ENCODE results near the gene PDE4D.

Gene PDE4D

GRCh38 chr5:59037941-59038797 is 855.4 kb downstream of the PDE4D start:
- Histone ChIP-seq H3K4me3 (replicated peaks; ENCODE audit: insufficient read depth, low read length) (peak overlapping the region; percentile 66), H3K27me3 (ENCODE audit: insufficient read depth, poor library complexity, severe bottlenecking) (no peaks in the 10 kb centered on the region), H3K27ac (replicated peaks) (peak overlapping the region; percentile 89)
- DNase-seq (ENCODE audit: low read depth in 1 of 2, low spot score in 1 of 2): peak in 1 of 2 experiments; percentile 9
- TF ChIP-seq REST (IDR thresholded peaks at IDR 0.05; ENCODE audit: insufficient replicate concordance, low read depth): no peak
- no peak for TF ChIP-seq POLR2AphosphoS5 (IDR thresholded peaks at IDR 0.05; ENCODE audit: low read depth)
- TF ChIP-seq CTCF (IDR thresholded peaks at IDR 0.05; ENCODE audit: insufficient read depth, low read length): no peak
- no peak for TF ChIP-seq SPI1 (IDR thresholded peaks at IDR 0.05; ENCODE audit: borderline replicate concordance, low read depth)
- no peak for TF ChIP-seq GABPA (IDR thresholded peaks at IDR 0.05; ENCODE audit: low read depth)

- DNase-seq (ENCODE audit: low read depth in 1 of 2, low spot score in 1 of 2): no peak
- TF ChIP-seq GABPA (IDR thresholded peaks at IDR 0.05; ENCODE audit: low read depth) (no peak), REST (IDR thresholded peaks at IDR 0.05; ENCODE audit: insufficient replicate concordance, low read depth) (no peak), SPI1 (IDR thresholded peaks at IDR 0.05; ENCODE audit: borderline replicate concordance, low read depth) (no peak), POLR2AphosphoS5 (IDR thresholded peaks at IDR 0.05; ENCODE audit: low read depth) (no peak), CTCF (IDR thresholded peaks at IDR 0.05; ENCODE audit: insufficient read depth, low read length) (no peak)
- H3K4me3 ChIP-seq (replicated peaks; ENCODE audit: insufficient read depth, low read length): peak overlapping the region; percentile 66
- H3K27ac ChIP-seq (replicated peaks): peak overlapping the region; percentile 16; the same call in 1 of the 2 replicates
- H3K27me3 ChIP-seq (ENCODE audit: insufficient read depth, poor library complexity, severe bottlenecking): no peaks in the 10 kb centered on the region
Observed at GRCh38 chr5:59037453-59037852, 856.1 kb downstream of the PDE4D start.

- Histone ChIP-seq H3K27me3 (ENCODE audit: insufficient read depth, poor library complexity, severe bottlenecking) (no peaks in the 10 kb centered on the region), H3K27ac (replicated peaks) (peak overlapping the region; percentile 16; the same call in 1 of the 2 replicates), H3K4me3 (replicated peaks; ENCODE audit: insufficient read depth, low read length) (peak overlapping the region; percentile 6; the same call in 1 of the 2 replicates)
- no peak for TF ChIP-seq REST (IDR thresholded peaks at IDR 0.05; ENCODE audit: insufficient replicate concordance, low read depth)
- TF ChIP-seq POLR2AphosphoS5 (IDR thresholded peaks at IDR 0.05; ENCODE audit: low read depth): no peak
- TF ChIP-seq SPI1 (IDR thresholded peaks at IDR 0.05; ENCODE audit: borderline replicate concordance, low read depth): no peak
- no peak for TF ChIP-seq CTCF (IDR thresholded peaks at IDR 0.05; ENCODE audit: insufficient read depth, low read length)
- no peak for TF ChIP-seq GABPA (IDR thresholded peaks at IDR 0.05; ENCODE audit: low read depth)
- DNase-seq (ENCODE audit: low read depth in 1 of 2, low spot score in 1 of 2): no peak
Observed at GRCh38 chr5:59037041-59037440, 856.5 kb downstream of the PDE4D start.
